H9 (cell line): ENCODE results near the gene CHRNG. TPM values are rescaled to one million over a fixed set of nuclear protein-coding genes. Genes with fewer than 3 reads are reported as not detected.
A peak's percentile ranks its signal among the peaks of the same experiment; 100 is the strongest.

Experiments
- DNase-seq: peaks from one replicate; pipeline ENCODE4 v3.0.0-alpha.2; 2017
- H2AFZ ChIP-seq: one replicate; pipeline ENCODE4 v1.6.1; 2013; ENCODE audit warnings: mild to moderate bottlenecking, low read length, control low read depth, moderate library complexity
- H2AK5ac ChIP-seq: 2 replicates; pipeline ENCODE4 v1.6.1; 2013; ENCODE audit warnings: low read length, control low read depth, mixed read lengths; ENCODE audit not compliant: insufficient read length
- H2BK120ac ChIP-seq: one replicate; pipeline ENCODE4 v1.6.1; 2013; ENCODE audit warnings: low read depth, mild to moderate bottlenecking, low read length, control low read depth, inconsistent platforms; ENCODE audit not compliant: poor library complexity, severe bottlenecking
- H2BK12ac ChIP-seq: 2 replicates; pipeline ENCODE4 v1.6.1; 2013; ENCODE audit warnings: low read length, control low read depth, mixed read lengths, low read depth; ENCODE audit not compliant: insufficient read length
- H2BK15ac ChIP-seq: 2 replicates; pipeline ENCODE4 v1.6.1; 2013; ENCODE audit warnings: low read depth, low read length, control low read depth
- H2BK20ac ChIP-seq: one replicate; pipeline ENCODE4 v1.6.1; 2013; ENCODE audit warnings: low read depth, mild to moderate bottlenecking, low read length, control low read depth, inconsistent platforms; ENCODE audit not compliant: poor library complexity, severe bottlenecking
- H2BK5ac ChIP-seq: 2 replicates; pipeline ENCODE4 v1.6.1; 2013; ENCODE audit warnings: low read length, control low read depth, mixed read lengths; ENCODE audit not compliant: insufficient read length
- H3K14ac ChIP-seq: 2 replicates; pipeline ENCODE4 v1.6.1; 2013; ENCODE audit warnings: low read length, control low read depth; ENCODE audit not compliant: insufficient read depth
- H3K18ac ChIP-seq: 2 replicates; pipeline ENCODE4 v1.6.1; 2013; ENCODE audit warnings: low read depth, mild to moderate bottlenecking, mixed read lengths, low read length, control low read depth; ENCODE audit not compliant: insufficient read length
- H3K23ac ChIP-seq: 2 replicates; pipeline ENCODE4 v1.6.1; 2013; ENCODE audit warnings: low read length, control low read depth, mixed read lengths, low read depth; ENCODE audit not compliant: insufficient read length
- H3K23me2 ChIP-seq: 2 replicates; pipeline ENCODE4 v1.6.1; 2013; ENCODE audit warnings: low read depth, mild to moderate bottlenecking, mixed read lengths, low read length, control low read depth; ENCODE audit not compliant: insufficient read length, poor library complexity, severe bottlenecking
- H3K27ac ChIP-seq: 2 replicates; pipeline ENCODE4 v1.5.1; 2013; ENCODE audit warnings: low read length, control low read depth, mixed read lengths, low read depth; ENCODE audit not compliant: insufficient read length
- H3K27me3 ChIP-seq: 2 replicates; pipeline ENCODE4 v1.6.1; 2013; ENCODE audit warnings: low read length, control low read depth, inconsistent platforms; ENCODE audit not compliant: insufficient read depth
- H3K4ac ChIP-seq: 2 replicates; pipeline ENCODE4 v1.6.1; 2013; ENCODE audit warnings: low read depth, mild to moderate bottlenecking, control low read depth, inconsistent platforms, low read length, moderate library complexity
- H3K4me1 ChIP-seq: 2 replicates; pipeline ENCODE4 v1.6.1; 2013; ENCODE audit warnings: low read length, control low read depth, inconsistent platforms; ENCODE audit not compliant: insufficient read depth
- H3K4me2 ChIP-seq: 2 replicates; pipeline ENCODE4 v1.6.1; 2013; ENCODE audit warnings: low read length, control low read depth, mixed read lengths; ENCODE audit not compliant: insufficient read length, insufficient read depth
- H3K56ac ChIP-seq: 2 replicates; pipeline ENCODE4 v1.6.1; 2013; ENCODE audit warnings: low read depth, mild to moderate bottlenecking, mixed read lengths, low read length, control low read depth; ENCODE audit not compliant: insufficient read length
- H3K79me1 ChIP-seq: 2 replicates; pipeline ENCODE4 v1.6.1; 2013; ENCODE audit warnings: low read depth, mild to moderate bottlenecking, moderate library complexity, low read length, control low read depth, inconsistent platforms; ENCODE audit not compliant: insufficient read depth, poor library complexity, severe bottlenecking
- H3K79me2 ChIP-seq: 2 replicates; pipeline ENCODE4 v1.6.1; 2013; ENCODE audit warnings: low read length, control low read depth, inconsistent platforms; ENCODE audit not compliant: insufficient read depth
- H3K9ac ChIP-seq: 2 replicates; pipeline ENCODE4 v1.6.1; 2013; ENCODE audit warnings: low read length, control low read depth, mixed read lengths; ENCODE audit not compliant: insufficient read length; ENCODE audit errors: extremely low read depth
- H3K9me3 ChIP-seq: one replicate; pipeline ENCODE4 v1.6.1; 2013; ENCODE audit warnings: low read depth, low read length, inconsistent platforms; ENCODE audit not compliant: control insufficient read depth
- H3T11ph ChIP-seq: one replicate; pipeline ENCODE4 v1.6.1; 2013; ENCODE audit warnings: mild to moderate bottlenecking, low read length, control low read depth, inconsistent platforms
- H4K20me1 ChIP-seq: one replicate; pipeline ENCODE4 v1.6.1; 2013; ENCODE audit not compliant: control insufficient read depth, insufficient read length, insufficient read depth
- H4K5ac ChIP-seq: 2 replicates; pipeline ENCODE4 v1.6.1; 2013; ENCODE audit warnings: low read depth, mild to moderate bottlenecking, mixed read lengths, low read length, control low read depth; ENCODE audit not compliant: insufficient read length
- H4K8ac ChIP-seq: replicated peaks from 2 replicates; pipeline ENCODE4 v1.6.1; 2013; ENCODE audit warnings: low read length, control low read depth, mixed read lengths, low read depth; ENCODE audit not compliant: insufficient read length
- H4K91ac ChIP-seq: 2 replicates; pipeline ENCODE4 v1.6.1; 2013; ENCODE audit warnings: low read depth, mild to moderate bottlenecking, moderate library complexity, mixed read lengths, low read length, control low read depth; ENCODE audit not compliant: insufficient read length
- H3K27ac Mint-ChIP-seq, 3 experiments: 2 replicates in 2 of 3; 3 replicates in 1 of 3; pipeline ENCODE4 v1.8.0; 2020 to 2021; ENCODE audit warnings: mixed read lengths in 3 of 3, mild to moderate bottlenecking in 1 of 3, moderate library complexity in 1 of 3
- H3K27me3 Mint-ChIP-seq: 2 replicates; pipeline ENCODE4 v1.8.0; 2021; ENCODE audit warnings: low read depth, mild to moderate bottlenecking, moderate library complexity, mixed read lengths
- H3K36me3 Mint-ChIP-seq, 3 experiments: 2 replicates in 2 of 3; 3 replicates in 1 of 3; pipeline ENCODE4 v1.8.0; 2020 to 2021; ENCODE audit warnings: low read depth in 3 of 3, mixed read lengths in 3 of 3; ENCODE audit not compliant: insufficient read depth in 1 of 3
- H3K4me1 Mint-ChIP-seq, 2 experiments: 2 replicates each; pipeline ENCODE4 v1.8.0; 2020; ENCODE audit warnings: mixed read lengths in 2 of 2
- H3K4me3 Mint-ChIP-seq, 2 experiments: 2 replicates in 1 of 2; 3 replicates in 1 of 2; pipeline ENCODE4 v1.8.0; 2020 to 2021; ENCODE audit warnings: mild to moderate bottlenecking in 2 of 2, mixed read lengths in 2 of 2, moderate library complexity in 1 of 2
- H3K9me3 Mint-ChIP-seq, 2 experiments: 2 replicates in 1 of 2; 3 replicates in 1 of 2; pipeline ENCODE4 v1.8.0; 2020; ENCODE audit warnings: mild to moderate bottlenecking in 2 of 2, mixed read lengths in 2 of 2, moderate library complexity in 1 of 2
- WGBS: extraction: QIAGEN DNeasy Blood & Tissue Kit; methylation state at CpG from one replicate; pipeline ENCODE4 v1.1.7; 2013; ENCODE audit warnings: missing lambda C conversion rate, low lambda C conversion rate, mixed read lengths; ENCODE audit not compliant: insufficient read length; ENCODE audit errors: extremely low coverage; 5-methylcytosine and 5-hydroxymethylcytosine counted together
- total RNA-seq: library from RNA; stranded (reverse); gene quantifications from 2 replicates; pipeline ENCODE4 v1.2.1, GENCODE V29; 2021
- TF ChIP-seq, protein P1 (sequence below): fragments of 200-600 bp; sonication (generic); conservative IDR thresholded peaks from 3 replicates; pipeline ENCODE4 v1.8.0; 2021; ENCODE audit warnings: antibody characterized with exemption, mild to moderate bottlenecking

The CHRNG gene
- total RNA-seq, 1 experiment from 2014 or later = not detected

DNA sequence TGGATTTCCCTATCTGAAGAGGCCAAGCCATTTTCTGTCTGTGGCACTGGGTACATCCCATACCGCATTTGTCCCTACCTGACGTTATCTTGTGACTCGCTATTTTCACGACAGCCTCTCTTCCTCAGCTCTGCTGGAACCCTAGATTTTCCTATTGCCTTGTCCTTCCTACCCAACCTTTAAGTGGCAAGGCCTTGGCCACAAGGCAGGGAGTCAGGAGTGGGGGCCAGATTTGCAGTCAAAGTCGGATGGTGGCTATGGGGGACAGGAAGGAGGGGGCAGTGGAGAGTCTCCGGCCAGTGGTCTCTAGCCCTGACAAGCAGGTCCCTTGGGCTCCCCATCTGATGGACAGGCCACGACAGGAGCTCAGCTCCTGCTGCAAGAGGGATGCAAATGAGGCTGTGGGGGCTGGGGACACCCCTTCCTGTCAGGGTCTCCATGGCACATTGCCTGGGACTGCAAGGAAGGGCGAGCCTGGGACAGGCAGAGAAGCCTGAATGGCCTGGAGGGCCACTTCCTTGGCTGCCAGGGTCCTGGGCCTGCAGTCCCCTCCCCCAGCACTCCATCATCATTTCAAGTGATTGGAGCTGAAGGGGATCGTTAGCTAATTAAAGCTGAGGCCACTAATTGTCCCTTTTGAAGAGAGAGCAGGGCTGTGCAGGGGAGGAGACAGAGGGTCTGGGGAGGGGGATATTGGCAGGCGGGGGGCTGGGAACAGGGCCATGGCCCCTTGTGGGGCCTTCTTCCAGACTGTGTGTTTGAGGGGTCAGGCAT is 45.6 kb upstream of the CHRNG start:
- DNase-seq = no peak
- no peaks in the 10 kb centered on the region for H3K79me1 ChIP-seq
- no peak overlapping the region for H2BK120ac ChIP-seq
- no peak overlapping the region for H2AFZ ChIP-seq
- no peak overlapping the region for H3K4me2 ChIP-seq
- no peak overlapping the region for H2BK20ac ChIP-seq
- no peaks in the 10 kb centered on the region; a peak in 1 of 7 replicates for H3K36me3 Mint-ChIP-seq
- no peaks in the 10 kb centered on the region for H4K20me1 ChIP-seq
- no peak overlapping the region for H3K18ac ChIP-seq
- H3K14ac ChIP-seq = 0 out of 2 replicates have a peak overlapping the region, but pooled peaks have one; percentile 30
- H3K4me1 Mint-ChIP-seq = peaks cover 17 to 45% of the 10 kb centered on the region in 2 experiments
- no peaks in the 10 kb centered on the region; the same call in 1 of the 2 replicates for H3K27me3 ChIP-seq
- no peaks in the 10 kb centered on the region for H3K79me2 ChIP-seq
- H3K27me3 Mint-ChIP-seq = peaks cover 41% of the 10 kb centered on the region
- peak overlapping the region in 1 of 3 experiments; percentile 86; a peak in 1 of 7 replicates for H3K27ac Mint-ChIP-seq
- no peak overlapping the region for H3K9ac ChIP-seq
- H3K56ac ChIP-seq = no peak overlapping the region
- H2BK15ac ChIP-seq = no peak overlapping the region
- peaks cover 2% of the 10 kb centered on the region; the same call in 1 of the 2 replicates for H3K4me1 ChIP-seq
- no peak overlapping the region for H2AK5ac ChIP-seq
- TF ChIP-seq, protein P1, sequence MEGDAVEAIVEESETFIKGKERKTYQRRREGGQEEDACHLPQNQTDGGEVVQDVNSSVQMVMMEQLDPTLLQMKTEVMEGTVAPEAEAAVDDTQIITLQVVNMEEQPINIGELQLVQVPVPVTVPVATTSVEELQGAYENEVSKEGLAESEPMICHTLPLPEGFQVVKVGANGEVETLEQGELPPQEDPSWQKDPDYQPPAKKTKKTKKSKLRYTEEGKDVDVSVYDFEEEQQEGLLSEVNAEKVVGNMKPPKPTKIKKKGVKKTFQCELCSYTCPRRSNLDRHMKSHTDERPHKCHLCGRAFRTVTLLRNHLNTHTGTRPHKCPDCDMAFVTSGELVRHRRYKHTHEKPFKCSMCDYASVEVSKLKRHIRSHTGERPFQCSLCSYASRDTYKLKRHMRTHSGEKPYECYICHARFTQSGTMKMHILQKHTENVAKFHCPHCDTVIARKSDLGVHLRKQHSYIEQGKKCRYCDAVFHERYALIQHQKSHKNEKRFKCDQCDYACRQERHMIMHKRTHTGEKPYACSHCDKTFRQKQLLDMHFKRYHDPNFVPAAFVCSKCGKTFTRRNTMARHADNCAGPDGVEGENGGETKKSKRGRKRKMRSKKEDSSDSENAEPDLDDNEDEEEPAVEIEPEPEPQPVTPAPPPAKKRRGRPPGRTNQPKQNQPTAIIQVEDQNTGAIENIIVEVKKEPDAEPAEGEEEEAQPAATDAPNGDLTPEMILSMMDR = no peak
- H3K9me3 ChIP-seq = no peaks in the 10 kb centered on the region
- H3K23ac ChIP-seq = no peak overlapping the region
- no peak overlapping the region for H3K4ac ChIP-seq
- no peak overlapping the region for H4K91ac ChIP-seq
- no peak overlapping the region for H2BK12ac ChIP-seq
- H3T11ph ChIP-seq = no peak overlapping the region
- H4K5ac ChIP-seq = no peak overlapping the region
- H3K4me3 Mint-ChIP-seq = no peak overlapping the region
- H3K23me2 ChIP-seq = no peaks in the 10 kb centered on the region
- no peak overlapping the region for H4K8ac ChIP-seq
- no peak overlapping the region for H3K27ac ChIP-seq
- no CpG with 5 or more reads among the region's 10 CpGs for WGBS
- H3K9me3 Mint-ChIP-seq = no peaks in the 10 kb centered on the region; a peak in 1 of 5 replicates
- no peak overlapping the region for H2BK5ac ChIP-seq
